Stimulated activated CD8-positive, alpha-beta memory T cell treated with anti-CD3 and anti-CD28 coated beads, Interleukin-4, amount 100 ng/mL, for 4 hours (primary cell): Measurements from ENCODE around the gene FKBP1B.
"Not testable (repeated sequence)": the region's sequence is repeated elsewhere in the genome, so short reads cannot be mapped to it uniquely, and the experiment has no call there.

Experiments
- DNase-seq, 2 donors: peaks; one replicate each; pipeline ENCODE4 v3.0.0-alpha.2; 2020; ENCODE audit warnings: low read depth in 2 of 2, low spot score in 1 of 2

The FKBP1B gene

DNA sequence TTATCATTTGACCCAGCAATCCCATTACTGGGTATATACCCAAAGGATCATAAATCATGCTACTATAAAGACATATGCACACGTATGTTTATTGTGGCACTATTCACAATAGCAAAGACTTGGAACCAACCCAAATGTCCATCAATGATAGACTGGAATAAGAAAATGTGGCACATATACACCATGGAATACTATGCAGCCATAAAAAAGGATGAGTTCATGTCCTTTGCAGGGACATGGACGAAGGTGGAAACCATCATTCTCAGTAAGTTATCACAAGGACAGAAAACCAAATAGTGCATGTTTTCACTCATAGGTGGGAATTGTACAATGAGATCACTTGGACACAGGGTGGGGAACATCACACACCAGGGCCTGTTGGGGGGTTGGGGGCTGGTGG, 51.2 kb downstream of the FKBP1B start:
- not testable (repeated sequence) for DNase-seq

GRCh38 chr2:24101992-24102391, 52.5 kb downstream of the FKBP1B start:
- DNase-seq, result no peak

DNA sequence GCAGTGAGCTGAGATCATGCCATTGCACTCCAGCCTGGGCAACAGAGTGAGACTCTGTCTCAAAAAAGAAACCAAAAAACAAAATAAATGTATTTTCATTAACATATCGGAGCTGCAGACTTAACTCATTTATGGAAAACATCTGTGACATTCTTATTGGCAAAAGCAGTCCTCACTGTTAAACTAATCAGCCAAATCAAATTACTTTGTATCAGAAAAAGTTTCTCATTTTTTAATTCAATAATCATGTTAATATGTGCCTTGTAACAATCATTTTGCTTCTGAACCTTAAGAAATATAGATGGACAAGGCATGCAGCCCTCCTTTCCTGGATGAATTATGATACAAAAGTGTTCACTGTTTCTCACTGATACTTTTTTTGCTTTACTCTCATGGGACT, 53.1 kb downstream of the FKBP1B start:
- no peak for DNase-seq

- no peak for DNase-seq
Measured at GRCh38 chr2:24104110-24104650, 54.6 kb downstream of the FKBP1B start.

GRCh38 chr2:24104906-24105305, 55.4 kb downstream of the FKBP1B start:
- DNase-seq, result no peak

GRCh38 chr2:24105816-24106215, 56.3 kb downstream of the FKBP1B start:
- DNase-seq, result no peak

DNA sequence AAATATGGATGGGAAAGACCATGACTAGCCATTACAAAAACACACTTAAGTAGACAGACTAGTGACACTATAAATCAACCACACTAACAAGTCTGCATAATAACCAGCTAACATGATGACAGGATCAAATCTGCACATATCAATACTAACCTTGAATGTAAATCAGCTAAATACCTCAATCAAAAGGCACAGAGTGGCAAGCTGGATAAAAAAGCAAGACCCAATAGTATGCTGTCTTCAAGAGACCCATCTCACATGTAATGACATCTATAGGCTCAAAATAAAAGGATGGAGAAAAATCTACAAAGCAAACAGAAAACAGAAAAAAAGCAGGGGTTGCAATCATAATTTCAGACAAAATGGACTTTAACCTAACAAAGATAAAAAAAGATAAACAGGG, 57.2 kb downstream of the FKBP1B start:
- no peak for DNase-seq

DNA sequence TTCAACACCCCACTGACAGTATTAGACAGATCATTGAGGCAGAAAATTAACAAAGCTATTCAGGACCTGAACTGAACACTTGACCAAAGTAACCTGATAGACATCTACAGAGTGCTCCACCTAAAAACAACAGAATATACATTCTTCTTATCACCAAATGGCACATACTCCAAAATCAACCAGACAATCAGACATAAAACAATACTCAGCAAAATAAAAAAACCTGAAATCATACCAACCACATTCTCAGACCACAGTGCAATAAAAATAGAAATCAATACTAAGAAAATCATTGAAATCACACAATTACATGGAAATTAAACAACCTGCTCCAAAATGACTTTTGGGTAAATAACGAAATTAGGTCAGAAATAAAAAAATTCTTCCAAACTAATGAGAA, 57.8 kb downstream of the FKBP1B start:
- no peak for DNase-seq

DNA sequence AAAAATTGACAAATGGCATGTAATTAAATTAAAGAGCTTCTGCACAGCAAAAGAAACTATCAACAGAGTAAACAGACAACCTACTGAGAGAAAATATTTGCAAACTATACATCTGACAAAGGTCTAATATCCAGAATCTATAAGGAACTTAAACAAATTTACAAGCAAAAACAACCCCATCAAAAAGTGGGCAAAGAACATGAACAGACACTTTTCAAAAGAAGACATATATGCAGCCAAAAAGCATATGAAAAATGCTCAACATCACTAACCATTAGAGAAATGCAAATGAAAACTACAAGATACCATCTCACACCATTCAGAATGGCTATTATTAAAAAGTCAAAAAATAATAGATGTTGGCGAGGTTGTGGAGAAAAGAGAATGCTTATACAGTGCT, 59.9 kb downstream of the FKBP1B start:
- not testable (repeated sequence) for DNase-seq

DNA sequence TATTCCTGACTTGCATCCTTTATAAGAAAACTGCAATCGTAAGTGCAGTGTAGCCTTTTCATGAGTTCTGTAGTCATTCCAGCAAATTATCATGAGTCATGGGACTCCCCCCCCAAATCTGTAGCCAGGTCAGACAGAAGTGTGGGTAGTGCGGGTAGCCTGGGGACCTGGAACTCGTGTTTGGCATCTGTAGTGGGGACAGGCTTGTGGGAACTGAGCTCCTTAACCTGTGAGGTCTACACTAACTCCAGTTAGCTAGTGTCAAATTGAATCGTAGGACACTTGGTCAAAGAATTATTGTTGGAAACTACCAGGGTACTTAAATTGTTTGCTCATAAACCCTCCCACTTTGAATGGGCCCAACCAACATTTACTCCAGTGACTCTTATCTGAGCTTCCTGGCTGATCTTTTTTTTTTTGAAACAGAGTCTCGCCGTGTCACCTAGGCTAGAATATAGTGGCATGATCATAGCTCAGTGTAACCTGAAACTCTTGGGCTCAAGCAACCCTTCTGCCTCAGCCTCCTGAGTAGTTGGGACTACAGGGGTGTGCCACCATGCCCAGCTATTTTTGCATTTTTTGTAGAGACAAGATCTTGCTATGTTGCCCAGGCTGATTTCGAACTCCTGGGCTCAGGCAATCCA, 61.2 kb downstream of the FKBP1B start:
- no peak for DNase-seq

GRCh38 chr2:24111407-24111901, 61.9 kb downstream of the FKBP1B start:
- DNase-seq, result no peak
